SHP77 (cell line): ENCODE measurements around the gene AKAP14.
"Not testable (repeated sequence)": the region's sequence is repeated elsewhere in the genome, so short reads cannot be mapped to it uniquely, and the experiment has no call there.

ENCODE experiments used
- DNase-seq, 2 experiments: peaks; one replicate each; lab custom pipeline; 2025; lab: John Stamatoyannopoulos, UW

AKAP14 gene

DNA sequence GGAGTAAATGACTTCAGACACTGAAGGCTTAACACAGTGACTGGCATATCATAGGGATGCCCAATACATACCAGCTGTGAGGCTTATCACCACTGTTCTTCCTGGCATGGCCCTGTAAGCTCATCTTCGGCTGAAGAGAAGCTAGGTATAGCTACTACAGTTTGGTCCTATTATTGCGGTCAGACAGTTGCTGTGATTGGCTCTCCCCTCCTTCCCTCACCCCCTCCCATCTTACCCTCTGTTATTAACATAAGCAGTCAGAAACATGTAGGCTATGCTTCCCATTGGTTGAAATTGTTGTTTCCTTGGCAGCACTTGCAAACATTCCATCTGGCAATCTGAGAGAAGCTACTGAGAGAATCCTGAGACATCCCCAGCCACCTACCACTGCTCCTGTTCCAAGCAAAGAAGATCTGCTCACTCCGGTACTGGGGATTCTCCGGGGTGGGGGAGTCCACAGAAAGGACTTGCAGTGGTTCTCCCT, at the start of gene AKAP14:
Gene AKAP14, plus strand, starts transcription at position 51 of the 484 bp plus-strand sequence. CDS start 7,331 bp downstream, outside the sequence.
- no peak for DNase-seq

- peak; percentile 92 to 97 for DNase-seq
Measured at GRCh38 chrX:119852382-119853353, 43.0 kb upstream of the AKAP14 start, which contains the start of gene UPF3B. UPF3B (minus strand) TSS chrX:119852963; CDS start chrX:119852928, 35 bp downstream.

GRCh38 chrX:119853444-119853843, 42.2 kb upstream of the AKAP14 start:
- DNase-seq: no peak

- DNase-seq: peak in 1 of 2 experiments; percentile 20
Measured at GRCh38 chrX:119870626-119871131, 25.0 kb upstream of the AKAP14 start.

DNA sequence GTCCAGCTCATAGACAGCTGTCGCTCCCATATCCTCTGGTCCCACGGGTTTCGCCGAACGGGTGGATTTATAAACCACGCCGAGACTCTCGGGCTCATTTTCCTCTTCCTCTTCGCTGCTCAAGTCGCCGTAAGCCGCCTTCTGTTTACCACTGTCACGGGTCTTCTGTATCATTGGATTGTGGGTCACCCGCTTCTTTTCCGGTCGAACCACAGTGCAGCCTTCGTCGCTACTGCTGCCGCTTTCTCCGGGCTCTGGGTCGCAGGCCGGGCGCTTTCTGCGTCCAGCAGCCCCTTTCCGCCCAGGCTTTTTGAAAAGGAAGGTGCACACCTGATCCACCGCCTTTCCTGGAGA, 24.5 kb upstream of the AKAP14 start:
- DNase-seq: no peak

- DNase-seq: peak; percentile 75 to 76
Measured at GRCh38 chrX:119871599-119872395, 23.9 kb upstream of the AKAP14 start, which contains the start of the genes NDUFA1 and RNF113A. NDUFA1 (plus strand) TSS chrX:119871832; CDS start chrX:119871912, 80 bp downstream. RNF113A (minus strand) TSS chrX:119871733; CDS start chrX:119871613, 120 bp downstream.

DNA sequence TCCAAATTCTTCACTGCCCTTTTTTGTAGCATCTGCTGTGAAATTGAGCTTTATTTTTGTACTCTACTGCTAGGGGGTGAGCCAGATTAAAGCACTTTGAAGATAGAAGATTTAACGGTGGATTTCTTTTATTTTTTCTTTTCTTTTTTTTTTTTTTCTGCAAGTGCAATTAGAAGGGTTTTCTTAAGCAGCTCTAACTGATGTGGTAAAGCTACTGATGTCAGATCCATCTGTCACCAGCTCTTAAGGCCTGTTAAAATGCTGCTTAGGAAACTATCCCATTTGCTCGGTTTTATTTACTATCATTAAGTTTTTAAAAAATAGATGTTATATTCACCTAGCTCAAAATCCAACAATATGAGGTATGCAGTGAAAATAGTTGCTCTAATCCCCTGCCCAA, 17.0 kb upstream of the AKAP14 start:
- no peak for DNase-seq

GRCh38 chrX:119880076-119880475, 15.6 kb upstream of the AKAP14 start:
- no peak for DNase-seq

DNA sequence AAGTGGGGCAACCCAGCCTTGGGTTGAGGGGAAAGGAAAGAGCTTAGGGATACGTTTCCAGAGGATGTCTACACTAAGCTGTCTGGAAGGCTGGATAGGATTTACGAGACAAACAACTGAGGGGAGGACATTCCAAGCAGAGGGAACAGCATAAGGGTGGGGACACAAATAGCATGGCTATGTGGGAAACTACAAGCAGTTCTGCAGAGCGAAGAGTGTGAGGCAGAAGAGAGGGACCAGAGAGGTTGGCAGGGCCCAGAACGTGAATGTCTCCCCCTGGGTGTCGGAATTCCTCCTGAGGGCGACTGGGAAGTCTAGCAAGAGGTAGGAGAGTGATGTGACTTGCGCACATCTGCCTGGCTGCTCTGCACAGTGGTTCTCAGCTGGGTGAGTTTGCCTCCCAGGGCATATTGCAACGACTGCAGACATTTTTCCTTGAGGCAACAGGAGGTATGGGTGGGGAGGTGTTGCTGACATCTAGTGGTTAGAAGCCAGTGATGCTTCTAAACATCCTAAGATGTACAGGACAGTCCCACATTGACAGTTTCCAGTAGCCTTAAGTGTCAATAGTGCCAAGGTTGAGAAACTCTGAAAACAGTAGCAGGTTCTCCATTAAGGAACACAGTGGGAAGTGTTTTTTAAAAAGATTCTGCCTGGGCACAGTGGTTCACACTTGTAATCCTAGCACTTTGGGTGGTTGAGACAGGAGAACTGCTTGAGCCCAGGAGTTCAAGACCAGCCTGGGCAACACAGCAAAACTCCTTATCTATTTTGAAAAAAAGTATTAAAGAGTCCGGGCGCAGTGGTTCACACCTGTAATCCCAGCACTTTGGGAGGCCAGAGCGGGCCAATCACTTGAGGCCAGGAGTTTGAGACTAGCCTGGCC, 14.9 kb upstream of the AKAP14 start:
- peak; percentile 16 to 43 for DNase-seq

GRCh38 chrX:119885554-119886428, 9.9 kb upstream of the AKAP14 start:
- peak; percentile 77 to 82 for DNase-seq

DNA sequence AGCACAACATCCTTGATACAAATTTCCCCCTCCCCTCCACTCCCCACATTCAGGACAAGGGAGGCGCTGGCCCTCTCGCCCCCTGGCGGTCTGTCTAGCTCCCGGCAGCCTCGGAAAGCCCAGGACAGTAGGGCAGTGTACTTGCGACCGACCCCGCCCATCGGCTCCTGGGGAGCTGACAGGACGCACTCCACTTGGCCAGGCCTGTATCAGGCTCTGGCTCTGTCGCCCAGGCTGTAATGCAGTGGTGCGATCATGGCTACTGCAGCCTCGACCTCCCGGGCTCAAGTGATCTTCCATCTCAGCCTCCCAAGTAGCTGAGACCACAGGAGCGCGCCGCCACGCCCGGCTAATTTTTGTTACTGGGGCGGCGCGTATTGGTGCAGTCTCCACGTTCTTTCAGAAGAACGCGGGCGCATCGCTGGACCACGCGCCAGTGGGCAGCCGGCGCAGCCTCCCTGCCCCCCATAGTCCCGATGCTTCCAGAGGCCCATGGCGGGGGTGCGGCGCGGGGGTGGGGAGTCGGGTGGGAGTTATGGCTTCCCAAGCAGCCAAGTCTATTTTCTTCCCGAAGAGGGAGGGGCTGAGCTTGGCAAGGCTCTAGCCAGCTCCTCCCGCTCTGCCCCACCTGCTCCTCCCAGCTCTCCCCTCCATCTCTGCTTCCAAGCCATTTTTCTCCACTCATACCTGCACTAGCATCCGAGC, 7.8 kb upstream of the AKAP14 start:
- no peak for DNase-seq

DNA sequence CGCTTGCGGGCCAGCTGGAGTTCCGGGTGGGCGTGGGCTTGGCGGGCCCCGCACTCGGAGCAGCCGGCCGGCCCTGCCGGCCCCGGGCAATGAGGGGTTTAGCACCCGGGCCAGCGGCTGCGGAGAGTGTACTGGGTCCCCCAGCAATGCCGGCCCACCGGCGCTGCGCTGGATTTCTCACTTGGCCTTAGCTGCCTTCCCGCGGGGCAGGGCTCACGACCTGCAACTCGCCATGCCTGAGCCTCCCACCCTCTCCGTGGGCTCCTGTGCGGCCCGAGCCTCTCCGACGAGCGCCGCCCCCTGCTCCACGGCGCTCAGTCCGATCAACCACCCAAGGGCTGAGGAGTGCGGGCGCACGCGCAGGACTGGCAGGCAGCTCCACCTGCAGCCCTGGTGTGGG, 5.1 kb upstream of the AKAP14 start:
- DNase-seq: not testable (repeated sequence)

- DNase-seq: not testable (repeated sequence)
Measured at GRCh38 chrX:119891961-119892692, 3.6 kb upstream of the AKAP14 start.

DNA sequence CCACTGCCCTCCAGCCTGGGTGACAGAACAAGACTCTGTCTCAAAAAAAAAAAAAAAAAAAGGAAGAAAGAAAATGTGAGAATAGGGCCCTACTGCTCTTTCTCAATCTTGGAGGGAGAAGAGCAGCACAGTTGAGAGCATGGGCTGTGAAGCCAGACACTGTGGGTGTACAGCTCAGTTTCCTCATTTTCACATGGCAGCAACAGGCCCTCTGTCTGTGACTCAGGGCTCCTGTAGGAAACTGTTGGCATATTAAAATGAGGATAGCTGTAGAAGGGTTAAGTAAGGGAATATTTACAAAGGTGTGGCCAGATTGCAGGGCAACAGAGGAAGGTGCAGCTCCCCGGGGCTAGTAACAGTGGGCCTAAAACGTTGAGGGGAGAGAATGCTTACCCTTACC, 3.4 kb downstream of the AKAP14 start:
- DNase-seq: no peak

- DNase-seq: no peak
Measured at GRCh38 chrX:119900976-119901375, 5.3 kb downstream of the AKAP14 start.

- DNase-seq: no peak
Measured at GRCh38 chrX:119916310-119916709, 20.6 kb downstream of the AKAP14 start.

GRCh38 chrX:119917877-119918276, 22.2 kb downstream of the AKAP14 start:
- DNase-seq: no peak

DNA sequence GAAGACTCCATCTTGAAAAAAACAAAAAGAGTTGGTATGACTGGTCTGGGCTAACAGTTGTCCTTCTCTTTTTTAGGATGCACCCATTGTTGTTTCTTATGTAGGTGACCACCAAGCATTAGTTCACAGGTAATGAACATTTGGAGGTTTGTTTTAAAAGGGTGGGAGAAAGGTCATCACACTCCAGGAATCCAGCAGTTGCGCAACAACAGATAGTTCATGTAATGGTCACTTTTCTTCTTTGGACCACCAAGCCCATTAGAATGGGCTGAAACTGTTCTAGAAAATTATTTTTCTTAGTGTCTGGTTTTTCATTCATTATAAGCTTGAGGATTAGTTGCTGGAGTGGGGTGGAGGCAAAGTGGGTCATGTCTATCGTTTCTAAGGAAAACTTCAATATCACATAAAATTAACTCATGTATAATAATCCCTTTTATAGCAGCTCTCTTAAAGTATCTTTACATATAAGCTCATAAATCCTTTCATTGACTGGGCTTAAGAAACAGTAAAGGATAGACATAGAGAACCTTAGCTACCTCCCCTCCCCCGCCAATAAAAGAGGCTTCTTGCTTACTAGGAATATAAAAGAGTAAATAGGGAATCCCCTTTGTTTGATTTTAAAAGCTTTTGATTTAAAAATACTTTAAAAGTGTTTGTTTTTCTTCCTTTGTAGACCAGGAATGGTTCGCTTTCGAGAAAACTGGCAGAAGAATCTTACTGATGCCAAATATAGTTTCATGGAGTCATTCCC, 24.3 kb downstream of the AKAP14 start:
- no peak for DNase-seq
